Measurements from ENCODE around the gene SLC8A3. TPM values are rescaled to one million over a fixed set of nuclear protein-coding genes. Genes with fewer than 3 reads are reported as not detected.

Gene SLC8A3
- total and polyA plus RNA-seq, 2 of the 13 experiments (the other 11 are each of a cell fraction or from before 2014, with no cell fraction given) = 0.01 to 0.02 TPM

GRCh38 chr14:70027785-70028428 is 160.8 kb downstream of the SLC8A3 start (continued):
- TF ChIP-seq, protein P1, sequence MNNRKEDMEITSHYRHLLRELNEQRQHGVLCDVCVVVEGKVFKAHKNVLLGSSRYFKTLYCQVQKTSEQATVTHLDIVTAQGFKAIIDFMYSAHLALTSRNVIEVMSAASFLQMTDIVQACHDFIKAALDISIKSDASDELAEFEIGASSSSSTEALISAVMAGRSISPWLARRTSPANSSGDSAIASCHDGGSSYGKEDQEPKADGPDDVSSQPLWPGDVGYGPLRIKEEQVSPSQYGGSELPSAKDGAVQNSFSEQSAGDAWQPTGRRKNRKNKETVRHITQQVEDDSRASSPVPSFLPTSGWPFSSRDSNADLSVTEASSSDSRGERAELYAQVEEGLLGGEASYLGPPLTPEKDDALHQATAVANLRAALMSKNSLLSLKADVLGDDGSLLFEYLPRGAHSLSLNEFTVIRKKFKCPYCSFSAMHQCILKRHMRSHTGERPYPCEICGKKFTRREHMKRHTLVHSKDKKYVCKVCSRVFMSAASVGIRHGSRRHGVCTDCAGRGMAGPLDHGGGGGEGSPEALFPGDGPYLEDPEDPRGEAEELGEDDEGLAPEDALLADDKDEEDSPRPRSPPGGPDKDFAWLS (CRISPR knock-in tag; IDR thresholded peaks at IDR 0.05; ENCODE audit: borderline replicate concordance) = no peak
- TF ChIP-seq, protein P2, sequence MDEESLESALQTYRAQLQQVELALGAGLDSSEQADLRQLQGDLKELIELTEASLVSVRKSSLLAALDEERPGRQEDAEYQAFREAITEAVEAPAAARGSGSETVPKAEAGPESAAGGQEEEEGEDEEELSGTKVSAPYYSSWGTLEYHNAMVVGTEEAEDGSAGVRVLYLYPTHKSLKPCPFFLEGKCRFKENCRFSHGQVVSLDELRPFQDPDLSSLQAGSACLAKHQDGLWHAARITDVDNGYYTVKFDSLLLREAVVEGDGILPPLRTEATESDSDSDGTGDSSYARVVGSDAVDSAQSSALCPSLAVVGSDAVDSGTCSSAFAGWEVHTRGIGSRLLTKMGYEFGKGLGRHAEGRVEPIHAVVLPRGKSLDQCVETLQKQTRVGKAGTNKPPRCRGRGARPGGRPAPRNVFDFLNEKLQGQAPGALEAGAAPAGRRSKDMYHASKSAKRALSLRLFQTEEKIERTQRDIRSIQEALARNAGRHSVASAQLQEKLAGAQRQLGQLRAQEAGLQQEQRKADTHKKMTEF (CRISPR knock-in tag; IDR thresholded peaks at IDR 0.05) = 0 out of 2 replicates have a peak, but pooled peaks have one; percentile 23
- TF ChIP-seq, protein P3, sequence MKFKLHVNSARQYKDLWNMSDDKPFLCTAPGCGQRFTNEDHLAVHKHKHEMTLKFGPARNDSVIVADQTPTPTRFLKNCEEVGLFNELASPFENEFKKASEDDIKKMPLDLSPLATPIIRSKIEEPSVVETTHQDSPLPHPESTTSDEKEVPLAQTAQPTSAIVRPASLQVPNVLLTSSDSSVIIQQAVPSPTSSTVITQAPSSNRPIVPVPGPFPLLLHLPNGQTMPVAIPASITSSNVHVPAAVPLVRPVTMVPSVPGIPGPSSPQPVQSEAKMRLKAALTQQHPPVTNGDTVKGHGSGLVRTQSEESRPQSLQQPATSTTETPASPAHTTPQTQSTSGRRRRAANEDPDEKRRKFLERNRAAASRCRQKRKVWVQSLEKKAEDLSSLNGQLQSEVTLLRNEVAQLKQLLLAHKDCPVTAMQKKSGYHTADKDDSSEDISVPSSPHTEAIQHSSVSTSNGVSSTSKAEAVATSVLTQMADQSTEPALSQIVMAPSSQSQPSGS (CRISPR knock-in tag; IDR thresholded peaks at IDR 0.05) = no peak
- no peak for TF ChIP-seq ZNF512B (CRISPR knock-in tag; IDR thresholded peaks at IDR 0.05; ENCODE audit: borderline replicate concordance)
